Type B pancreatic cell (in vitro differentiated cells): ENCODE data around the gene XPO4. TPM values are rescaled to one million over a fixed set of nuclear protein-coding genes. Genes with fewer than 3 reads are reported as not detected.

Experiments
- DNase-seq: peaks from one replicate; pipeline ENCODE4 v3.0.0; 2021; ENCODE audit warnings: mixed read lengths; ENCODE audit not compliant: unreplicated experiment; ENCODE audit errors: extremely low spot score
- H3K27ac Mint-ChIP-seq: 2 replicates; pipeline ENCODE4 v1.8.0; 2021; ENCODE audit warnings: mild to moderate bottlenecking, mixed read lengths
- H3K27me3 Mint-ChIP-seq: 2 replicates; pipeline ENCODE4 v1.8.0; 2021; ENCODE audit warnings: mixed read lengths
- H3K36me3 Mint-ChIP-seq: 2 replicates; pipeline ENCODE4 v1.8.0; 2021; ENCODE audit warnings: mixed read lengths
- H3K4me1 Mint-ChIP-seq: one replicate; pipeline ENCODE4 v1.8.0; 2021; ENCODE audit warnings: mixed read lengths; ENCODE audit not compliant: unreplicated experiment
- H3K4me3 Mint-ChIP-seq: 2 replicates; pipeline ENCODE4 v1.8.0; 2021; ENCODE audit warnings: mild to moderate bottlenecking, mixed read lengths
- H3K9me3 Mint-ChIP-seq: 2 replicates; pipeline ENCODE4 v1.8.0; 2021; ENCODE audit warnings: mixed read lengths
- CTCF ChIP-seq: fragments of 200-600 bp; sonication (generic); conservative IDR thresholded peaks from 2 replicates; pipeline ENCODE4 v1.5.0; 2021; ENCODE audit warnings: antibody characterized with exemption, mild to moderate bottlenecking
- total RNA-seq: library from RNA; stranded (reverse); gene quantifications from 2 replicates; pipeline ENCODE4 v1.2.1, GENCODE V29; 2021; ENCODE audit warnings: low replicate concordance

XPO4 gene
- total RNA-seq, 1 donor from 2014 or later: 23.1 TPM

GRCh38 chr13:20824762-20825476, 77.6 kb downstream of the XPO4 start:
- Mint-ChIP-seq H3K9me3 (no peaks in the 10 kb centered on the region), H3K36me3 (no peaks in the 10 kb centered on the region), H3K27me3 (no peaks in the 10 kb centered on the region), H3K27ac (no peak overlapping the region), H3K4me1 (peaks cover 6% of the 10 kb centered on the region), H3K4me3 (no peak overlapping the region)
- DNase-seq: no peak
- TF ChIP-seq CTCF: no peak

- H3K27me3 Mint-ChIP-seq: no peaks in the 10 kb centered on the region
- H3K4me3 Mint-ChIP-seq: no peak overlapping the region
- no peak for DNase-seq
- H3K36me3 Mint-ChIP-seq: no peaks in the 10 kb centered on the region
- H3K9me3 Mint-ChIP-seq: no peaks in the 10 kb centered on the region
- no peak for TF ChIP-seq CTCF
- H3K27ac Mint-ChIP-seq: no peak overlapping the region
- no peaks in the 10 kb centered on the region for H3K4me1 Mint-ChIP-seq
Measured at GRCh38 chr13:20823071-20823470, 79.5 kb downstream of the XPO4 start.

GRCh38 chr13:20822406-20822805, 80.1 kb downstream of the XPO4 start:
- Mint-ChIP-seq H3K4me1 (no peaks in the 10 kb centered on the region), H3K27me3 (no peaks in the 10 kb centered on the region), H3K4me3 (no peak overlapping the region), H3K9me3 (no peaks in the 10 kb centered on the region), H3K36me3 (peaks cover 1% of the 10 kb centered on the region), H3K27ac (no peak overlapping the region)
- no peak for TF ChIP-seq CTCF
- DNase-seq: no peak

- Mint-ChIP-seq H3K4me3 (no peak overlapping the region), H3K27ac (no peak overlapping the region), H3K9me3 (no peaks in the 10 kb centered on the region), H3K27me3 (no peaks in the 10 kb centered on the region), H3K4me1 (no peaks in the 10 kb centered on the region), H3K36me3 (peaks cover 5% of the 10 kb centered on the region)
- no peak for TF ChIP-seq CTCF
- DNase-seq: no peak
Measured at GRCh38 chr13:20819715-20820114, 82.8 kb downstream of the XPO4 start.

- Mint-ChIP-seq H3K4me1 (peaks cover 3% of the 10 kb centered on the region), H3K9me3 (no peaks in the 10 kb centered on the region), H3K27me3 (no peaks in the 10 kb centered on the region), H3K36me3 (peaks cover 11% of the 10 kb centered on the region), H3K27ac (no peak overlapping the region), H3K4me3 (no peak overlapping the region)
- TF ChIP-seq CTCF: no peak
- no peak for DNase-seq
Measured at GRCh38 chr13:20815464-20815863, 87.1 kb downstream of the XPO4 start.
